ENCODE data around the gene MESD. TPM values are rescaled to one million over a fixed set of nuclear protein-coding genes. Genes with fewer than 3 reads are reported as not detected.

The MESD gene
- total and polyA plus RNA-seq, 2 of the 4 experiments (the other 2 are of a cell fraction), result 10.0 to 14.0 TPM

GRCh38 chr15:80951941-80952340 is 37.7 kb downstream of the MESD start:
- Histone ChIP-seq H2BK120ac (ENCODE audit: low read depth, low read length) (no peak overlapping the region), H2BK20ac (ENCODE audit: low read depth, low read length) (no peak overlapping the region), H3K4me1 (ENCODE audit: control insufficient read depth, insufficient read depth, low read length) (peaks cover 9% of the 10 kb centered on the region), H2AFZ (replicated peaks; ENCODE audit: low read length, poor library complexity) (no peak overlapping the region), H4K91ac (ENCODE audit: insufficient read depth, low read depth, low read length) (no peak overlapping the region), H2BK15ac (ENCODE audit: low read depth, low read length) (no peak overlapping the region), H3K14ac (replicated peaks; ENCODE audit: low read depth, low read length) (no peak overlapping the region), H3K27ac (ENCODE audit: insufficient read depth, low read length) (no peak overlapping the region), H3K36me3 (ENCODE audit: control insufficient read depth, insufficient read depth, low read length) (peaks cover 48% of the 10 kb centered on the region), H3K9me3 (ENCODE audit: control insufficient read depth, insufficient read depth, low read length) (no peaks in the 10 kb centered on the region), H3K18ac (ENCODE audit: low read depth, low read length) (no peak overlapping the region), H3K4ac (ENCODE audit: low read depth, low read length) (no peak overlapping the region), H3K79me1 (ENCODE audit: low read depth in 1 of 2, low read length in 2 of 2) (no peaks in the 10 kb centered on the region), H3K4me2 (ENCODE audit: low read depth, low read length) (no peak overlapping the region), H3K9me1 (ENCODE audit: insufficient read depth, low read length) (peaks cover 23% of the 10 kb centered on the region), H2BK5ac (ENCODE audit: low read depth, low read length, poor library complexity, severe bottlenecking) (no peak overlapping the region), H4K20me1 (ENCODE audit: insufficient read depth, low read length) (peaks cover 58% of the 10 kb centered on the region), H2AK9ac (replicated peaks; ENCODE audit: low read depth, low read length, poor library complexity) (peak overlapping the region; percentile 12), H4K5ac (ENCODE audit: low read depth, low read length) (no peak overlapping the region), H3K9ac (ENCODE audit: low read depth, low read length) (no peak overlapping the region), H2AK5ac (ENCODE audit: low read depth, low read length) (no peak overlapping the region), H3K4me3 (ENCODE audit: insufficient read depth, low read depth, low read length) (no peak overlapping the region), H4K8ac (ENCODE audit: low read depth in 2 of 2, low read length in 2 of 2) (no peak overlapping the region), H3K23ac (ENCODE audit: low read depth, low read length) (no peak overlapping the region), H3K27me3 (ENCODE audit: control insufficient read depth, insufficient read depth, low read length) (no peaks in the 10 kb centered on the region), H3K56ac (ENCODE audit: extremely low read depth, insufficient read depth, low read length) (no peak overlapping the region)
- dilution Hi-C loops (cut with HindIII; ENCODE audit: low sequenced_read_pairs, unreplicated experiment) (no loop called here), intact Hi-C loops (cut with micrococcal nuclease) (no loop called here), in situ Hi-C loops (cut with MboI; ENCODE audit: low sequenced_read_pairs) (no loop called here)
- no peak for DNase-seq
- TF ChIP-seq CHD1 (IDR thresholded peaks at IDR 0.05; ENCODE audit: low read depth, low read length), result no peak
- TF ChIP-seq CTCF (conservative IDR thresholded peaks at IDR 0.05; ENCODE audit: low read depth, low read length), result no peak
- no peak for TF ChIP-seq BHLHE40 (IDR thresholded peaks at IDR 0.05; ENCODE audit: low read depth, low read length)
- TF ChIP-seq RAD21 (IDR thresholded peaks at IDR 0.05; ENCODE audit: low read length), result no peak
- no peak for TF ChIP-seq POLR2A (IDR thresholded peaks at IDR 0.05; ENCODE audit: low read depth, low read length)
- no peak for TF ChIP-seq ELK1 (IDR thresholded peaks at IDR 0.05; ENCODE audit: borderline replicate concordance, low read depth, low read length)
- no peak for TF ChIP-seq RCOR1 (IDR thresholded peaks at IDR 0.05; ENCODE audit: insufficient replicate concordance, low read length)
- TF ChIP-seq MXI1 (IDR thresholded peaks at IDR 0.05; ENCODE audit: borderline replicate concordance, low read depth, low read length), result no peak
- no peak for TF ChIP-seq CEBPB (IDR thresholded peaks at IDR 0.05; ENCODE audit: low read depth, low read length)
- TF ChIP-seq FOS (IDR thresholded peaks at IDR 0.05; ENCODE audit: low read depth, low read length), result no peak
- no peak for TF ChIP-seq MAFK (IDR thresholded peaks at IDR 0.05; ENCODE audit: low read depth, low read length)
- BruUV-seq (replicated peaks), result no TSS peak
- ATAC-seq (ENCODE audit: low read depth), result no peak
- WGBS, 2 experiments (ENCODE audit: extremely low coverage in 2 of 2, insufficient read length in 1 of 2), result no CpG with 5 or more reads among the region's 5 CpGs
- ChIA-PET CTCF (interaction anchor here (0.6 to 1.4 kb wide), 2 partner anchors 18 to 384 kb away, joined by 3 read pairs; no protein-coding TSS in a partner anchor), POLR2A (ENCODE audit: unreplicated experiment) (no interaction called here)

Data from IMR-90 (cell line).